GM18909 (cell line): ENCODE data around the gene P2RY2.

Experiments
- ATAC-seq: cut with Tn5 transposase; IDR thresholded peaks from one replicate; pipeline ENCODE4 v1.9.1; 2021; ENCODE audit warnings: mild to moderate bottlenecking; ENCODE audit not compliant: unreplicated experiment, poor library complexity

The P2RY2 gene

DNA sequence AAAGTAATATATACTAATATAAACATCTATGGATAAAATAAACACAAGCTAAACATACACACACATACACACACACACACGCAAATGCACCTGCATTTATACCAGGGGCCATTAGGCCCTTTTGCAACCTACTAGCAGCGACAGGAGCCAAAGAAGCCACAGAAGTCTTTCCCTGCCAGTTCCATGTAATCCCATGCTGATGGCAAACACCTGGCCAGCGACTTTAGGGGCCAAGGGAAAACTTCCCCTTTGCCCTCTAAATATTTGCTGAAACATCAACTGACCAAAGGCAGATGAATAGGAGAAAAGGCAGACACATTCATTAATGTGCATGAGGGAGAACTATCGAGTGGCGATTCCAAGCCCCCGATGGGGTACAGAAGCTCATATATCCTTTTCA is 14.8 kb upstream of the P2RY2 start:
- ATAC-seq, result no peak

DNA sequence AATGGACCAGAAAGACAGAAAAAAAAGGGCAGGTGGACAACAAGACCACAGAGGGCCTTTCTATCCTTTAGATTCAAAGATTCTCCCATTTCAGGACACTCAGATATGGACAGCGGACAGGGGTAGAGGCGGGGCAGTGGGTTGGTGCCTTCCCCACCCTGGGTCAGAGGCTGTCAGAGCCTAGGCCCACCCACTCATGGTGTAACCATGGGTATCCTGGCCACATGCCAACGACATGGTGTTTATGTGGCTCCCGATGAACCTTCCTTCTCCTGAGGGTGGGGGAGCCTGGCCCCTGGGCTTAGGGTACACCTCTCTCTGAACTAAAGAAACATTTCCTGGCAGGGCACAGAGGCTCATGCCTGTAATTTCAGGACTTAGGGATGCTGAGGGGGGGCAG is 14.3 kb upstream of the P2RY2 start:
- ATAC-seq, result no peak

DNA sequence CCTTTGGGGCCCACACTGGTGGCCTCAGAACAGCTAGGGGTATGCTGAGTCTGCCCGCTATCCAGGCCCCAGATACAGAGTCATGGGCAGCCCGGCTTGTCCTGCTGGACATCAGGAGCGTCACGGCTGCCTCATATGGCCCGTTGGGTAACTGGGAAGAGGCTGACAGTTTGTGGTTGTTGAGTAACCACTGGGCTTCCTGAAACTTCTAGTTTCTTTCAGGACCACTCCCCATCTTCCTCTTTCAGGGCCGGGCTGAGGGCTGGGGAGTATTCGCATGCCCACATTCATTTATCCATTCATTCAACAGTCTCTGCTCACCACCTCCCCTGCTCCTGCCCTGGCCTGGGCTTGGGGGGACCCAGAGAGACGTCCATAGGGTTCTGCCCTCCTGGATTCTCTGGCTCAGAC is 13.4 kb upstream of the P2RY2 start:
- no peak for ATAC-seq

DNA sequence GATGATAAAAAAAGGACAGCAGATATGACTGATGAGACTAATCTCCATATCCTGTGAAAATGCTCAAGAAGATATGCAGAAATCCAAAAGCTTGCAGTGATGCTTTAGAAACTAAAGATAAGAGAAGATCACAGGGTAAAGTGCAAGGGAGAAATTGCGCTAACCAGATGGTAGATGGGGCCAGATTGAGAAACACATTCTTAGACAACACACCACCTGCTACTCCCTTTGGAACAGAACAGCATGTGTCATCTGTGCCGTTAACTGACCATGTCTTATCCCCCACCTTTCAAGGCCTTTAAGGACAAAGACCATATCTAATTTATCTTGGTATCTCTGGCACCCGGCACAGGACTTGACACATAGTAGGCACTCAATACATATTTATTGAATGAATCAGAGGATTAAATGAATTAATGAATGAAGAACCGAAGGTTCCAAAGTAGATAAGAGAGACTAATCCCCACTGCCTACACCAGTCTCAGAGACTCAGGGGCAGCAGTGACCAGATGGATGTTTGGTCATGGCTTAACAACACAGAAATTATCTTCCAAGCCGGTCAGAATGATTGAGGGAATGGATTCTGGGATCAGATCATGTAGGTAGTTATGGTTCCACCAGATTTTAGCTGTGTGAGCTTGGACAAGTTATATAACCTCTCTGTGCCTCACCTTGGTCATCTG is 12.3 kb upstream of the P2RY2 start:
- no peak for ATAC-seq

DNA sequence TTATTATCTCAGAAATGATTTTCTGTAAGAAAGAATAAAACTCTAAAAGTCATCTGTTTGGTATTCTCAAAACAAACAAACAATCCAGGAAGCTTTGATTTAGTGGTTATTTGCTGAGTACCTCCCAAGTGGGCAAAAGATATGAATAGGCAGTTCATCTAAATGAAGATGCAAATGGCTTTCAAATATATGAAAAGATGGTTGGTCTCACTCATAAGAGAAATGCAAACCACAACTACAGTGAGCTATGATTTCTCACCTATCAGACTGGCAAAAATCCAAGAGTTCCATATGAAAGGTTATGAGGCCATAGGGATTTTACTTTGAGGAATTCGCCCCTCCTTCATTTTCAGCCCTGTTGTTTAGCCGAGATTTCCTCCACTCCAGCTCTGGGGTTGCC is 11.3 kb upstream of the P2RY2 start:
- ATAC-seq, result no peak

DNA sequence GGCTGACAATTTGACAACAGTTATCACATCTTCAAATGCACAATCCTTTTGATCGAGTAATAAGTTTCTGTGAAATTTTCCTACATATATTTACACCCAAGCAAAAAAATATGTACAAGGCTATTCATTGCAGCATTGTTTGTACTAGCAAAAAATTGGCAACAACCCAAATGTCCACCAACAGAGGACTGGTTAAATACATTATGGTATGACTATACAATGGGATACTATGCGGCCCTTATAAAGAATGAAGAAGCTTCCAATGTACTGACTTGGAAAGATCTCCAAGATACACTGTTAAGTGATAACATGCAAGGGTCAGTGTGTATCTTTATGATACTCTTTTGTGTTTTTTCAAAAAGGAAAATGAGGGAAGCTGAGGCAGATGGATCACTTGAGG is 8.2 kb upstream of the P2RY2 start:
- no peak for ATAC-seq

DNA sequence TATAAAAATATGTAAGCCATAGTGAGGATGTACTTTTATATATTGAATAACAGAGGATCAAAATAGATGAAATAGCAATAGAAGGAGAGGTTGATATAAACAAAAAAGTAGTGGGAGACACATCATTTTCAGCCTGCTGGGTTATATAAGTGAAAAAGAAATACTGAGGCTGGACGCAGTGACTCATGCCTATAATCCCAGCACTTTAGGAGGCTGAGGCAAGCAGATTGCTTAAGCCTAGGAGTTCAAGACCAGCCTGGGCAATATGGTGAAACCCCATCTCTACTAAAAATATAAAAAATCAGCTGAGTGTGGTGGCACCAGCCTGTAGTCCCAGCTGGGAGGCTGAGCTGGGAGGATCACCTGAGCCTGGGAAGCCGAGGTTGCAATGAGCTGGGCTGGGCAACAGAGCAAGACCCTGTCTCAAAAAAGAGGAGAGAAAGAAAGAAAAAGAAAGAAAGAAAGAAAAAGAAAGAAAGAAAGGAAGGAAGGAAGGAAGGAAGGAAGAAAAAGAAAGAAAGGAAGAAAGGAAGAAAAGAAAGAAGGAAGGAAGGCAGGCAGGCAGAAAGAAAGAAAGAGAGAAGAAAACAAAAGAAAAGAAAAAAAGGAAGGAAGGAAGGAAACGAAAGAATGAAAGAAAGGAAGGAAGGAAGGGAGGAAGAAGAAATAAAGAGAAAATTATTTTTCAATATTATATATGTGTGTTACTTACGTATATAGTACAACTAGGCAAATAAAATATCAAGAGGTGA is 7.0 kb upstream of the P2RY2 start:
- no peak for ATAC-seq

DNA sequence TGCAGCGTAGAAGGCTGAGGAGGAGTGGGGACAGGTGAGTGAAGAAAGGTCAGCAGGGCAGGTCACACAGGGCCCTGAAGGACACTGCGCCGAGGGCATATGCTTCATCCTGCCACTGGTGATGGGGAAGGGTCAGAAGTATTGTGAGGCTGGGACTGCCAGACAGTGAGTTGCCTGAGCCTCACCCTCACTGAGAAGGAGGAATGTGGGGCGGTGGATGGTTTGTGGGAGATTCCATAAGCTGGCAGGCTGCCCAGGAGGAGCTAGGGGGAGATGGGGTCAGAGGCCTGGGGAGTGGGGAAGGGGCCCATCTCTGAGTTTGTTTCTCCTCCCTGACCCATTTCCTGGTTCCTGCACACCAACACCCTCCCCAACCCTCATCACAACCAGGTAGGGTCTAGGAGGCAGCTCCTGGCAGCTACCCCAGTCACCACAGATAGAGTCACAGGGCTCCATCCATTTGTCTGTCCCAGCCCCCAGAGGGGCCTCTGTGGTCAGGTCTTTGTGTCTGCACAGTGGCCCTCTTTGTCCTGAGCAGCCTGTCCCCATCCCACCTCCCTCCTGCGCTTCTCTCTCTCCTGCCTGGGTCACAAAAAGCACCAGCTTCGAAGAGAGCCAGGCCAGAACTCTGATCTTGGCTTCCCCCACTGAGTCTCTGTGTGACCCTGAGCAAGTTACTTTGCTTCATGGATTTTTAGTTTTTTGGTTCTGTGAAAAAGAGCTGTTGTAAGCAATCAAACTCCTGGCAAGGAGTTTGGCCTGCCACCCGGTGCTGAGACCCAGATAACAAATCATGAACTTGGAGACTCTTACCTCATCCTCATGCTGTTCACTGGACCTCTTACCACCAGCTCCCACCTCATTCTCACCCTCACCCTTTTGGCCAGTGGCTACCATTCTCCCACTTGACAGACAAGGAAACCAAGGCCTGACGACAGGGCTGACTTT is 4.6 kb upstream of the P2RY2 start:
- no peak for ATAC-seq

DNA sequence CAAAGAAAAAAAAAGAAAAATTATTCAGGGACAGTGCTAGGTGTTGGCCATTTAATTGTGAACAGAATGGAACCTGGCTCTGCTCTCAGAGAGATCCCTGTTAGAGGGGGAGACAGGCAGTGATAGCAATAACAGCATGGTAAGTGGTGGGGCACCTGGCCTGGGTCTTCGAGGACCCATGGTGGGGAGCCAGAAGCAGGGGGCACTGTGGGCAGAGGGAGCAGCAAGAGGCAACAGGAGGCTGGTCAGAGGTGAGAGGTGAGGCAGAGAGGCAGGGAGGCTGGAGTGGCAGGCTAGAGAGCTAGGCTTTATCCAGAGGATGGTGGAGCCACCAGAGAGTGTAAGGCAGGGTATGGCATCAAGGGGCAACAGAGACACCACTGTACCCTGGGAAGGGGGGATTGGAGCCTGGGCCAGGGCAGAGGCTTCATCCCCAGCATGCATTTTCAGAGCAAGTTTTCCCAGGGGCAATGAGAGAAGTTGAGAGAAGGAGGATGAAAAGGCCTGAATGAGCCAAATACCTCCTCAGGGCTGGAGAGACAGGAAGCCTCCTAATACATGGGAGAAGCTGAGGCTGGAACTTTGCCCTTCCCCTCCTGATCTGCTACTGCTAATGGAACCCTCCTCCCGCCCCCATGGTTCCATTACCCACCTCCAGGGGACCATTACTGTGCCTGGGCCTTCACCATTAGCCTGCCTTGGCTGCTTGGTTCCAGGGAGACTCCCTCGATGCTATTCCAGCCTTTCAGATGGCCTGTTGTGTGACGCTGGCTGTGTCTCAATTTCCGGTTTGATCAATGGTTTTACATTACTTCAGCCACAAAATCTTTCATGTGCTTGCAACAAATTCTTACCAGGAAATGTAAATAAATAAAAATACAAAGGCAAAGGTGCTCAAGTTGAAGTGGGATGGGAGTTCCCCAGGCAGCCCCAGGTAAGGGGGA is 2.6 kb upstream of the P2RY2 start:
- no peak for ATAC-seq

DNA sequence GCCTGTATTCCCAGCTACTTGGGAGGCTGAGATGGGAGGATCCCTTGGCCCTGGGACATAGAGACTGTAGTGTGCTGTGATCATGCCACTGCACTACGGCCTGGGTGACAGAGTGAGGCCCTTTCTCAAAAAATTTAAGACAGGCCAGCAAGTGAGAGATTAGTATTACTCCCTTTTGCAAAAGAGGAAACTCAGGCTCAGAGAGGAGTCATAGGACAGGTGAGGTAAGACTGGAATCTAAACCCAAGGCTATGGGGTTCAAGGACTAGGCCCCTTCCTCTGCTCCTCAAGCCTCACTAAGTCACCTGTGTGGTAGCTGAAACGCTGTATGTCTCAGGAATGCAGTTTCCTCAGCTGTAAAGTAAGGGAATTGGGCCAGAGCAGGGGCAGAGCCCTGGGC is 1.6 kb upstream of the P2RY2 start:
- no peak for ATAC-seq

DNA sequence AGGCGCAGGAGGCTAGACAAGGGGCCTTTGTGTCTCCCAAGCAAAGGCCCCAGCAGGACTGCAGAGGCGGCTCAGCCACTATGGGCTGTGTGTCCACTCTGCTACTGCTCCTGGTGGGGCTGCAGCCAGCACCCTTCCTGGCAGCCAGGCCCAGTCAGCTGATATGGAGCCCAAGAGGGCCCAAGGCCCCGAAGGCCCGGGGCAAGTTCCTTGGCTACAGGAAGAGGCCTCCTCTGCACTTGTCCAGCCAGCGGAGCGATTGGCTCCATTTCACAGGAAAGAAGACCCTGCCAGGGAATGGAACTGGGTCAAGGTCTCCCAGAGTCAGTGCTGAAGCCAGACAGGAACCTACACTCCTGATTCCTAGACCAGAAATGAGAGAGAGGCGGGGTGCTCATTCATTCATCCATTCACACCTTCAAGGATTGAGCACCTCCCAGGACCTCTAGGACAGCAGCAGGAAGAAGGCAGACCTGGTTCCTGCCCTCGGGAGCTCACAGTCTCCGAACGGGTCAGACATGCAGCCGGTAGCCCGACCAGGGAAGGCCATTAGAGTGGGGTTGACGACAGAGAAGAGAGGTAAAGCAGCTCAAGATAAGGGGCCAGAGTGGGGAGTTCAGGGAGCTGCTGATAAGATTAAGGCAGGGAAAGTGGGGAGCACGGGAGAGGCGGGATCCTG is 811 bp upstream of the P2RY2 start:
- ATAC-seq, result no peak

DNA sequence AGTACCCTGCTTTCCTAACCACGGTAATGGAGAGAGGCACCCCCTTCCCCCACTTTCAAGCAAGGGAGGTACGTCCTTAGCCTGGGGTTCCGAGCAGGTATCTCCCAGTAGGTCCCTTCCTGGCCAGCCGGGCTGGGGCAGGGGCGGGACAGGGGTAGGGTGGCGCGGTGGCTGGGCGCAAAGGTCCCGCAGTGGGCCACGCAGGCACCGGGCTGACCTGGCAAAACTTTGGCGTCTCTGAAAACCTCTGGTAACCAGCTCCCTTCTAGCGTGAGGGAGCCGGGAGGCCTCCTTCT is 323 bp upstream of the P2RY2 start:
- ATAC-seq, result no peak

DNA sequence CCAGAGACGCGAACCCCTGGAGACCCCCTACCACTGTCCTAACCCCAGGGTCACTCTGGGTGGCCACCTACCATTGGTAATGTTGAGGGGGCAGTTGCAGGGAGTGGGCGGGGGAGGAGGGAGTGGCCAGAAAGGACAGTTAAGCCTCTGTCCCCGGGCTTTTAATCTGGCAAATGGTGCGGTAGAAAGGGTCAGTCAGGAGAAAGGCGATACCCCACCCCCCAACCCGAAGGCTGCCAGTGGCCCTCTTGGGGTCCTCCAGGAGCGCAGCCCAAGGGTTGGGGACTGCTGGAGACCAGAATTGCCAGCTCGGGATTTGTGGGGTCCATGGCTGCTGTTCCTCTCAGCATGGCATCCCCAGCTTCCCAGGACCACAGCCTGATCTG is 742 bp downstream of the P2RY2 start:
- no peak for ATAC-seq

DNA sequence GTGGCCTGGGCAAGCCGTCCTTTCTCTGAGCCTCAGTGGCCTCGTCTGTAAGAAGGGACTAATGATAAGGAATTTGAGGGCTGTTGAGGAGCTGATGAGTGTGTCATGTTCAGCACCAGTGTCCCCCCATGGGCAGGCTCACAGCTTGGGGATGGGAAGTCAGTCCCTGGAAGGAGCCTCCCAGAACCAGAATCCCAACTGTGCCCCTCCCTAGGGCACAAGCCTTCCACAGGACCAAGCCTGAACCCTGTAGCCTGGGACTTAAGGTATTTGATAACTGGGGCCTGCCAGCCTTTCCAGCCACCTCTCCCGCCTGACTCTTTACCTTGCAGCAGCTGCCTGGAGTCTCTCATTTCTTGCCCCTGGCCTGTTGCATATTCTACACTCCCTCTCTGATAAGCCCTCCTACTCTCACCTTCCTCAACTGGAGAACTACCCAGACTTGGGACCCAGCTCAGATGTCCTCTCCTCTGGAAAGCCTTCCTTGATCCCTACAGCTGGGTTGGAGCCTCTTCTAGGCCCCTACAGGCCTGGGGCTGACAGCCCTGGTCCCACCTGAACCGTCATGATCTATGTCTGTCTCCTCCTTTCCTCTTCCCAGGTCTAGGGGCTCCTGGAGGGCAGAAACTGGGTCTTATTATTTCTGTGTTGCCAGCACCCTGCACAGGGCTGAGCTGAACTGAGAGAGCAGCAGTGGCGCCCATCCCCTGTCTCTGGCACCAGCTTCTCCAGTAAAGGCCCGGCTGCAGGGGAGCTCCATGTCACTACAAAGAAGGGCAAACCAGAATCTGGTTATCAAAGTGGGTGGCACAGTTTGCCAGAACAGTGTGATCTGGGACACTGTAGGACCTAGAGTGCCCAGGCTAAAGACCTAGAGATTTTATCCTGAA is 1.6 kb downstream of the P2RY2 start:
- no peak for ATAC-seq

DNA sequence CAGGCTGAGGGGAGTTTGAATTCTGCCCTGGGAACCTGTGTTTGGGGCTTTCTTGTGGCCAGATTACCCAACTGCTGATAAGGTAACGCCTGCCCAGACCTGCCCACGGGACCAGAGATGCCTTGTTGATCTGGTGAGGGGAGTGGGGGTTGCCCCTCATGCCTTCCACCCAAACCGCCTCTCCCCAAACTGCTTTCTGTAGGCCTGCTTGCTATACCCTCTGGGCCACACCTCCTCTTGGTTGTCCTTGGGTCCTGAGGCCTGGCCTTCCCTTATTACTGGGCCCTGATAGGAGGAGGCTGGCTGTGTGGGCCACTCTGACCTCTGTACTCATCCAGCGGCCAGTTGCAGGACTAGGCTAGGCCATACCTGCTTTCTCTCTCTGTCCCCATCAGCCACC is 3.4 kb downstream of the P2RY2 start:
- ATAC-seq, result no peak

DNA sequence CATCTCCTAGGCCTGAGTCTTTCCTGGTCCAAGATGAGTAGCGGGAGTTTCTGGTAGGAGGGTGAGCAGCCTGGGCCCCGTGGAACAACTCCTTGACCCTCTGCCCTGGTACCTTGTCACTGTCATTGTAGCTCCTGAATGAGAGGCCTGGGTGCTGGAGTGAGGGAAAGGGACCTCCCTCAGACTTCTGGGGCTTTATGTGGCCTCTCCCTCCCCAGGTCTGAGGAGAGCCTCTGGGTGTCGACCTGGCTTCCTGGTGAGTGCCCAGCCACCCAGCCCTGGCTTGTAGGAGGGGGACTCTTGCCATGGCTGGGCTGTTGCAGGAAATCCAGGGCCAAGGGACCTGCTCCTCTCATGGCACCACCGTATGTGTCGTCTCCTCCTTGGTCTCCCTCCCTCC is 3.9 kb downstream of the P2RY2 start:
- ATAC-seq, result no peak

DNA sequence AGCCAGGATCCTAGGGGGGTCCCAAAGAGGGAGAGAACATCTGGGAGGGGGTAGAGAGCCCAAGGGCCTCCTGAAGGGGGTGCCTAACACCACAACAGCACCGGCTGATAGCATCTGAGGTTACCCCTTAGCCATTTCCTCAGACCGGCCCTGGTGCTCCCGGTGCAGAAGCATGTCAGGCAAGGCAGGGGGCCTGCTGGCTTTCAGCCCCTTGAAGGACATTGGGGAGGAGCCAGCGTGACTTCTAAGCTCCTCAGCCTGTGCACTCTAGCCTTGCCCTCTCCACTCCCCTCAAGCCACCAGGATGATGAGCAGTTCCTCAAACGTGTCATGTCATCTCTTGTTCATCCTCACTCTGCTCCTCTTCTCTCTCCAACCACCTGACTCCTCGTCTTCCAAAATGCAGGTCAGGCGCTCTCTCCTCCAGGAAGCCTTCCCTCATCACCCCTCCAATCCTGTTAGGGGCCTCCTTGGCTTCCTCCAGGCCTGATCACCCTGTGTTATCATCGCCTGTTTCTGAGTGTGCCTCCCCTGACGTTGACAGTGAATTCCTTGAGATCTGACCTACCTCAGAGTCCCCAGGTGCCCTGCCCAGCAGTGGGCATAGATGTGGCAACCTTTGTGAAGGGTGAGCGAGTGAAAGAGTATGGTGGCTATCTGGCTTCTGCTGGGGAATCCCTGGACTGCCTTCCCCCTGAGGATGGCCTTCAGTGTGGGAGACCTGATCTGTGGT is 6.1 kb downstream of the P2RY2 start:
- ATAC-seq, result no peak
